ENCODE results near the gene POU6F2. TPM values are rescaled to one million over a fixed set of nuclear protein-coding genes. Genes with fewer than 3 reads are reported as not detected.

POU6F2 gene
- total RNA-seq, 1 experiment from 2014 or later: 2.9 TPM

GRCh38 chr7:39312254-39312989, 334.7 kb downstream of the POU6F2 start:
- ChIA-PET CTCF (no interaction called here), POLR2A (no interaction called here)
- Mint-ChIP-seq H3K27me3 (ENCODE audit: low read depth) (no peaks in the 10 kb centered on the region), H3K27ac (no peak overlapping the region), H3K4me1 (peaks cover 60% of the 10 kb centered on the region), H3K4me3 (no peak overlapping the region), H3K9me3 (no peaks in the 10 kb centered on the region), H3K36me3 (no peaks in the 10 kb centered on the region)
- TF ChIP-seq ZSCAN18 (CRISPR knock-in tag; IDR thresholded peaks at IDR 0.05) (no peak), NFATC4 (CRISPR knock-in tag; IDR thresholded peaks at IDR 0.05) (no peak), ZNF532 (CRISPR knock-in tag; IDR thresholded peaks at IDR 0.05; ENCODE audit: borderline replicate concordance) (no peak), ZNF138 (CRISPR knock-in tag; conservative IDR thresholded peaks at IDR 0.05) (no peak), RORB (CRISPR knock-in tag; IDR thresholded peaks at IDR 0.05) (no peak), ZNF423 (CRISPR knock-in tag; IDR thresholded peaks at IDR 0.05) (no peak), ZNF317 (CRISPR knock-in tag; IDR thresholded peaks at IDR 0.05; ENCODE audit: borderline replicate concordance, low read depth) (no peak)
- DNase-seq (ENCODE audit: low spot score): no peak
- ATAC-seq: no peak

GRCh38 chr7:39313376-39313775, 335.7 kb downstream of the POU6F2 start:
- no peak overlapping the region for H3K4me3 Mint-ChIP-seq
- no peaks in the 10 kb centered on the region for H3K27me3 Mint-ChIP-seq (ENCODE audit: low read depth)
- DNase-seq (ENCODE audit: low spot score): no peak
- no peak for ATAC-seq
- TF ChIP-seq NFYB (CRISPR knock-in tag; conservative IDR thresholded peaks at IDR 0.05; ENCODE audit: low read depth) (no peak), FOXP1 (CRISPR knock-in tag; IDR thresholded peaks at IDR 0.05; ENCODE audit: borderline replicate concordance) (no peak), TEAD4 (CRISPR knock-in tag; IDR thresholded peaks at IDR 0.05) (no peak), CREB1 (CRISPR knock-in tag; IDR thresholded peaks at IDR 0.05) (no peak), E2F5 (CRISPR knock-in tag; IDR thresholded peaks at IDR 0.05) (no peak), PREB (CRISPR knock-in tag; IDR thresholded peaks at IDR 0.05; ENCODE audit: borderline replicate concordance) (no peak), ZNF121 (CRISPR knock-in tag; IDR thresholded peaks at IDR 0.05) (no peak), SMAD3 (CRISPR knock-in tag; IDR thresholded peaks at IDR 0.05; ENCODE audit: borderline replicate concordance) (no peak), ZNF317 (CRISPR knock-in tag; IDR thresholded peaks at IDR 0.05; ENCODE audit: borderline replicate concordance, low read depth) (no peak), OVOL2 (CRISPR knock-in tag; IDR thresholded peaks at IDR 0.05; ENCODE audit: borderline replicate concordance) (no peak), JAZF1 (CRISPR knock-in tag; IDR thresholded peaks at IDR 0.05) (no peak), ATF3 (CRISPR knock-in tag; conservative IDR thresholded peaks at IDR 0.05) (no peak), HMGA2 (CRISPR knock-in tag; IDR thresholded peaks at IDR 0.05) (no peak), NFATC4 (CRISPR knock-in tag; IDR thresholded peaks at IDR 0.05) (no peak), STAT6 (CRISPR knock-in tag; conservative IDR thresholded peaks at IDR 0.05; ENCODE audit: low read depth) (no peak), FOXK1 (CRISPR knock-in tag; IDR thresholded peaks at IDR 0.05) (no peak), ETV6 (CRISPR knock-in tag; IDR thresholded peaks at IDR 0.05) (no peak)
- TF ChIP-seq, protein P1, sequence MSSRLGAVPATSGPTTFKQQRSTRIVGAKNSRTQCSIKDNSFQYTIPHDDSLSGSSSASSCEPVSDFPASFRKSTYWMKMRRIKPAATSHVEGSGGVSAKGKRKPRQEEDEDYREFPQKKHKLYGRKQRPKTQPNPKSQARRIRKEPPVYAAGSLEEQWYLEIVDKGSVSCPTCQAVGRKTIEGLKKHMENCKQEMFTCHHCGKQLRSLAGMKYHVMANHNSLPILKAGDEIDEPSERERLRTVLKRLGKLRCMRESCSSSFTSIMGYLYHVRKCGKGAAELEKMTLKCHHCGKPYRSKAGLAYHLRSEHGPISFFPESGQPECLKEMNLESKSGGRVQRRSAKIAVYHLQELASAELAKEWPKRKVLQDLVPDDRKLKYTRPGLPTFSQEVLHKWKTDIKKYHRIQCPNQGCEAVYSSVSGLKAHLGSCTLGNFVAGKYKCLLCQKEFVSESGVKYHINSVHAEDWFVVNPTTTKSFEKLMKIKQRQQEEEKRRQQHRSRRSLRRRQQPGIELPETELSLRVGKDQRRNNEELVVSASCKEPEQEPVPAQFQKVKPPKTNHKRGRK (CRISPR knock-in tag; IDR thresholded peaks at IDR 0.05; ENCODE audit: borderline replicate concordance): no peak
- POLR2A ChIA-PET: no interaction called here
- peaks cover 62% of the 10 kb centered on the region for H3K4me1 Mint-ChIP-seq
- H3K27ac Mint-ChIP-seq: no peak overlapping the region
- H3K9me3 Mint-ChIP-seq: no peaks in the 10 kb centered on the region
- CTCF ChIA-PET: interaction anchor here (0.6 kb wide), 1 partner anchor 338 kb away, joined by 3 read pairs; no protein-coding TSS in a partner anchor
- no peaks in the 10 kb centered on the region for H3K36me3 Mint-ChIP-seq
